ENCODE measurements around the gene CSF1. TPM values are rescaled to one million over a fixed set of nuclear protein-coding genes. Genes with fewer than 3 reads are reported as not detected.

The CSF1 gene
- polyA plus RNA-seq, 3 donors = 0.11 to 0.69 (median 0.38) TPM

DNA sequence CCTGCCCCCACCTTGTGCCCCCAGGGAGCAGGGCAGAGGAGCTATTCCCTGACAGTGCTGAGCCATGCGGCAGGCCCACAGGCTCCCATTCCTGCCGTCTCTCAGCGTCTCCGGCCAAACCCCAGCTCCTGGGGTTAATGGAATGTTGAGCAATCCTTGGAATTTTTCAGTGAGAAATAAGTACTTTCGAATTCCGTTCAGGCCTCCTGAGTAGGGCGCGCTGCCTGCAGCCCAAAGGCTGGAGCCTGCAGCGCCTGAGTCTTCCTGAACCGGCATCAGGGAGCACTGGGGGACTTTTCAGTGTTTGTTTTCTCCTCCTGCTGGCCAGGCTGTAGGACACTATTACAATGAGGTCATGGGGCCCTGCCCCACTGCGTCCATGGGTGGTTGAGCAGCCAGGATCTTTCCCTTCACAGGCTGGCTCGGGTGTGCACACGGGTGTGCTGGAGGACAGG is 33.3 kb upstream of the CSF1 start:
- H3K27me3 ChIP-seq (ENCODE audit: control insufficient read depth in 2 of 2, insufficient read depth in 2 of 2, low read length in 2 of 2) = no peaks in the 10 kb centered on the region
- no peak overlapping the region for H3K4me3 ChIP-seq (replicated peaks in 1 of 3; ENCODE audit: low read depth in 2 of 3, low read length in 3 of 3)
- TF ChIP-seq, protein P1, sequence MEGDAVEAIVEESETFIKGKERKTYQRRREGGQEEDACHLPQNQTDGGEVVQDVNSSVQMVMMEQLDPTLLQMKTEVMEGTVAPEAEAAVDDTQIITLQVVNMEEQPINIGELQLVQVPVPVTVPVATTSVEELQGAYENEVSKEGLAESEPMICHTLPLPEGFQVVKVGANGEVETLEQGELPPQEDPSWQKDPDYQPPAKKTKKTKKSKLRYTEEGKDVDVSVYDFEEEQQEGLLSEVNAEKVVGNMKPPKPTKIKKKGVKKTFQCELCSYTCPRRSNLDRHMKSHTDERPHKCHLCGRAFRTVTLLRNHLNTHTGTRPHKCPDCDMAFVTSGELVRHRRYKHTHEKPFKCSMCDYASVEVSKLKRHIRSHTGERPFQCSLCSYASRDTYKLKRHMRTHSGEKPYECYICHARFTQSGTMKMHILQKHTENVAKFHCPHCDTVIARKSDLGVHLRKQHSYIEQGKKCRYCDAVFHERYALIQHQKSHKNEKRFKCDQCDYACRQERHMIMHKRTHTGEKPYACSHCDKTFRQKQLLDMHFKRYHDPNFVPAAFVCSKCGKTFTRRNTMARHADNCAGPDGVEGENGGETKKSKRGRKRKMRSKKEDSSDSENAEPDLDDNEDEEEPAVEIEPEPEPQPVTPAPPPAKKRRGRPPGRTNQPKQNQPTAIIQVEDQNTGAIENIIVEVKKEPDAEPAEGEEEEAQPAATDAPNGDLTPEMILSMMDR (IDR thresholded peaks at IDR 0.05) = no peak
- H2AFZ ChIP-seq (ENCODE audit: insufficient read depth, low read depth, low read length, poor library complexity, severe bottlenecking) = no peak overlapping the region
- Mint-ChIP-seq H3K27ac (no peak overlapping the region), H3K4me3 (no peak overlapping the region), H3K27me3 (ENCODE audit: low read depth in 3 of 3) (peaks cover 3 to 8% (median 7%) of the 10 kb centered on the region in 3 donors), H3K4me1 (no peaks in the 10 kb centered on the region), H3K36me3 (no peaks in the 10 kb centered on the region), H3K9me3 (no peaks in the 10 kb centered on the region)
- no peaks in the 10 kb centered on the region for H3K9me3 ChIP-seq (replicated peaks in 1 of 2; ENCODE audit: control insufficient read depth in 1 of 2, insufficient read depth in 1 of 2, low read length in 2 of 2)
- no peaks in the 10 kb centered on the region for H3K36me3 ChIP-seq (replicated peaks in 1 of 2; ENCODE audit: control insufficient read depth in 1 of 2, insufficient read depth in 2 of 2, low read length in 2 of 2)
- no peak overlapping the region for H3K4me2 ChIP-seq (replicated peaks; ENCODE audit: extremely low read depth, low read length, poor library complexity, severe bottlenecking)
- H3K79me2 ChIP-seq (ENCODE audit: insufficient read depth, low read length) = no peaks in the 10 kb centered on the region
- no peak overlapping the region for H3K27ac ChIP-seq (ENCODE audit: low read depth in 1 of 2, low read length in 2 of 2)
- WGBS (ENCODE audit: insufficient coverage) = 96% methylated on average over 12 of the region's 13 CpGs
- intact Hi-C loops (cut with micrococcal nuclease) = no loop called here
- H3K4me1 ChIP-seq (ENCODE audit: control insufficient read depth in 1 of 2, insufficient read depth in 2 of 2, low read length in 2 of 2) = no peaks in the 10 kb centered on the region
- no peak for DNase-seq
- no peaks in the 10 kb centered on the region for H4K20me1 ChIP-seq (ENCODE audit: insufficient read depth, low read length)
- no peak overlapping the region for H3K9ac ChIP-seq (ENCODE audit: insufficient read depth, low read length, poor library complexity, severe bottlenecking)

- no peaks in the 10 kb centered on the region for H3K4me1 Mint-ChIP-seq
- Histone ChIP-seq H3K27me3 (ENCODE audit: control insufficient read depth in 2 of 2, insufficient read depth in 2 of 2, low read length in 2 of 2) (no peaks in the 10 kb centered on the region), H3K4me2 (replicated peaks; ENCODE audit: extremely low read depth, low read length, poor library complexity, severe bottlenecking) (no peak overlapping the region), H2AFZ (ENCODE audit: insufficient read depth, low read depth, low read length, poor library complexity, severe bottlenecking) (no peak overlapping the region), H3K9me3 (replicated peaks in 1 of 2; ENCODE audit: control insufficient read depth in 1 of 2, insufficient read depth in 1 of 2, low read length in 2 of 2) (no peaks in the 10 kb centered on the region), H3K9ac (ENCODE audit: insufficient read depth, low read length, poor library complexity, severe bottlenecking) (no peak overlapping the region), H3K27ac (ENCODE audit: low read depth in 1 of 2, low read length in 2 of 2) (no peak overlapping the region), H3K79me2 (ENCODE audit: insufficient read depth, low read length) (no peaks in the 10 kb centered on the region), H4K20me1 (ENCODE audit: insufficient read depth, low read length) (no peaks in the 10 kb centered on the region), H3K4me3 (replicated peaks in 1 of 3; ENCODE audit: low read depth in 2 of 3, low read length in 3 of 3) (no peak overlapping the region), H3K4me1 (ENCODE audit: control insufficient read depth in 1 of 2, insufficient read depth in 2 of 2, low read length in 2 of 2) (no peaks in the 10 kb centered on the region), H3K36me3 (replicated peaks in 1 of 2; ENCODE audit: control insufficient read depth in 1 of 2, insufficient read depth in 2 of 2, low read length in 2 of 2) (no peaks in the 10 kb centered on the region)
- H3K4me3 Mint-ChIP-seq = no peak overlapping the region
- TF ChIP-seq, protein P1 (IDR thresholded peaks at IDR 0.05) = no peak
- intact Hi-C loops (cut with micrococcal nuclease) = no loop called here
- DNase-seq = no peak
- peaks cover 3 to 8% (median 7%) of the 10 kb centered on the region in 3 donors for H3K27me3 Mint-ChIP-seq (ENCODE audit: low read depth in 3 of 3)
- no peaks in the 10 kb centered on the region for H3K36me3 Mint-ChIP-seq
- no peaks in the 10 kb centered on the region for H3K9me3 Mint-ChIP-seq
- 94% methylated on average over 3 of the region's 3 CpGs for WGBS (ENCODE audit: insufficient coverage)
- H3K27ac Mint-ChIP-seq = no peak overlapping the region
These were observed 32.9 kb upstream of the CSF1 start for GRCh38 chr1:109877776-109878175.

All from CD14-positive monocyte (primary cell).